Spinal cord (tissue), 10 donors: ENCODE measurements around the gene VWA5B2. TPM values are rescaled to one million over a fixed set of nuclear protein-coding genes. Genes with fewer than 3 reads are reported as not detected.
A peak's percentile ranks its signal among the peaks of the same experiment; 100 is the strongest.

Experiments used
- DNase-seq, 6 donors: peaks; one replicate each; pipeline versions ENCODE4 v3.0.0 to v3.0.0-alpha.2; 2013 to 2015; ENCODE audit warnings: low spot score in 6 of 6, low read depth in 4 of 6
- H3K27ac ChIP-seq: one replicate; pipeline ENCODE4 v1.5.1; 2013; ENCODE audit warnings: low read depth, low read length, control low read depth
- H3K27me3 ChIP-seq: one replicate; pipeline ENCODE4 v1.6.1; 2013; ENCODE audit warnings: low read length; ENCODE audit not compliant: control insufficient read depth, insufficient read depth
- H3K36me3 ChIP-seq: one replicate; pipeline ENCODE4 v1.6.1; 2013; ENCODE audit warnings: low read length; ENCODE audit not compliant: control insufficient read depth, insufficient read depth
- H3K4me1 ChIP-seq: one replicate; pipeline ENCODE4 v1.6.1; 2013; ENCODE audit warnings: low read length; ENCODE audit not compliant: control insufficient read depth, insufficient read depth
- H3K4me3 ChIP-seq: one replicate; pipeline ENCODE4 v1.5.1; 2013; ENCODE audit warnings: low read depth, low read length, control low read depth
- H3K9me3 ChIP-seq: one replicate; pipeline ENCODE4 v1.6.1; 2013; ENCODE audit warnings: low read length; ENCODE audit not compliant: control insufficient read depth, insufficient read depth
- WGBS: methylation state at CpG from one replicate; pipeline ENCODE4 v1.1.5; 2013; ENCODE audit warnings: missing lambda C conversion rate; ENCODE audit not compliant: insufficient coverage; 5-methylcytosine and 5-hydroxymethylcytosine counted together
- polyA plus RNA-seq, 2 donors: library from polyadenylated mRNA; unstranded; fragments of 120-200 nt; gene quantifications; one replicate each; pipeline ENCODE4 v1.2.1, GENCODE V29; 2013; ENCODE audit not compliant: insufficient read length in 2 of 2
- small RNA-seq: library from RNA; depleted of rRNA; stranded (forward); fragments of <200 nt; gene quantifications from one replicate; pipeline ENCODE3, GENCODE V24; 2014; ENCODE audit warnings: low replicate concordance
- total RNA-seq, 2 donors: library from RNA; depleted of rRNA in 1 of 2; stranded (reverse); fragments of 120-200 nt in 1 of 2; fragments of >200 nt in 1 of 2; gene quantifications; one replicate each; pipeline versions ENCODE4 v1.2.3 to v1.2.4, GENCODE V29; 2013 to 2014
- donor health status: healthy.

Gene VWA5B2
- total and polyA plus RNA-seq, 4 donors: 4.6 to 55.5 (median 24.2) TPM

GRCh38 chr3:184291044-184291737 is 61.8 kb downstream of the VWA5B2 start:
- 88% methylated on average over 22 of the region's 22 CpGs for WGBS
- no peaks in the 10 kb centered on the region for H3K4me1 ChIP-seq
- H3K9me3 ChIP-seq: no peaks in the 10 kb centered on the region
- H3K27ac ChIP-seq: no peak overlapping the region
- DNase-seq: no peak
- peaks cover 22% of the 10 kb centered on the region for H3K36me3 ChIP-seq
- H3K4me3 ChIP-seq: no peak overlapping the region
- peaks cover 3% of the 10 kb centered on the region for H3K27me3 ChIP-seq

Small RNA genes within 50 kb of the gene (small RNA-seq; reads per million reads assigned to genes)
- gene MIR1224: 2.2 reads per million, percentile 90 among the genes with 10 or more reads in this experiment

Other genes with a start within 250 kb of the VWA5B2 start
- 10 to 100 TPM; 40.7 to 43.0 TPM for gene ABCC5, start 211.7 kb upstream of the VWA5B2 start, total RNA-seq
- 10 to 100 TPM; 77.3 to 89.2 TPM for gene ABCC5, start 211.7 kb upstream of the VWA5B2 start, polyA plus RNA-seq
- not detected for gene HTR3D, start 197.8 kb upstream of the VWA5B2 start, total RNA-seq
- not detected for gene HTR3D, start 197.8 kb upstream of the VWA5B2 start, polyA plus RNA-seq
- not detected for gene HTR3C, start 176.5 kb upstream of the VWA5B2 start, total RNA-seq
- gene HTR3C, start 176.5 kb upstream of the VWA5B2 start, polyA plus RNA-seq: not detected
- gene HTR3E, start 132.5 kb upstream of the VWA5B2 start, total RNA-seq: not detected
- not detected for gene HTR3E, start 132.5 kb upstream of the VWA5B2 start, polyA plus RNA-seq
- gene EIF2B5, start 94.2 kb upstream of the VWA5B2 start, total RNA-seq: 10 to 100 TPM; 38.3 to 39.0 TPM
- gene EIF2B5, start 94.2 kb upstream of the VWA5B2 start, polyA plus RNA-seq: 10 to 100 TPM; 52.6 to 58.9 TPM
- gene DVL3, start 74.2 kb upstream of the VWA5B2 start, total RNA-seq: 10 to 100 TPM; 20.7 to 43.7 TPM
- 100 to 1,000 TPM; 105 to 114 TPM for gene DVL3, start 74.2 kb upstream of the VWA5B2 start, polyA plus RNA-seq
- 100 to 1,000 TPM; 293 to 307 TPM for gene AP2M1, start 54.7 kb upstream of the VWA5B2 start, total RNA-seq
- gene AP2M1, start 54.7 kb upstream of the VWA5B2 start, polyA plus RNA-seq: 100 to 1,000 TPM; 523 to 556 TPM
- gene ABCF3, start 43.4 kb upstream of the VWA5B2 start, total RNA-seq: 10 to 100 TPM; 47.9 to 49.5 TPM
- 10 to 100 TPM; 78.4 to 94.4 TPM for gene ABCF3, start 43.4 kb upstream of the VWA5B2 start, polyA plus RNA-seq
- 10 to 100 TPM in 1 of 2 donors, 1 to 10 TPM in 1; 9.1 to 13.2 TPM for gene ALG3, start 19.4 kb downstream of the VWA5B2 start, total RNA-seq
- gene ALG3, start 19.4 kb downstream of the VWA5B2 start, polyA plus RNA-seq: 10 to 100 TPM; 25.4 to 29.4 TPM
- 1 to 10 TPM in 1 of 2 donors, under 1 TPM in 1; 0.40 to 1.9 TPM for gene EEF1AKMT4, start 20.1 kb downstream of the VWA5B2 start, total RNA-seq
- 1 to 10 TPM; 1.8 to 1.9 TPM for gene EEF1AKMT4, start 20.1 kb downstream of the VWA5B2 start, polyA plus RNA-seq
- gene CAMK2N2, start 32.0 kb downstream of the VWA5B2 start, total RNA-seq: 1 to 10 TPM; 9.1 to 9.6 TPM
- gene CAMK2N2, start 32.0 kb downstream of the VWA5B2 start, polyA plus RNA-seq: 100 to 1,000 TPM; 203 to 204 TPM
- 10 to 100 TPM in 1 of 2 donors, 1 to 10 TPM in 1; 3.6 to 12.5 TPM for gene ECE2, start 46.4 kb downstream of the VWA5B2 start, total RNA-seq
- gene ECE2, start 46.4 kb downstream of the VWA5B2 start, polyA plus RNA-seq: 10 to 100 TPM; 18.6 to 23.1 TPM
- gene PSMD2, start 69.7 kb downstream of the VWA5B2 start, total RNA-seq: 100 to 1,000 TPM; 177 to 237 TPM
- gene PSMD2, start 69.7 kb downstream of the VWA5B2 start, polyA plus RNA-seq: 100 to 1,000 TPM; 268 to 275 TPM
- 100 to 1,000 TPM; 132 to 139 TPM for gene EIF4G1, start 85.0 kb downstream of the VWA5B2 start, total RNA-seq
- gene EIF4G1, start 85.0 kb downstream of the VWA5B2 start, polyA plus RNA-seq: 100 to 1,000 TPM; 187 TPM
- gene FAM131A, start 108.0 kb downstream of the VWA5B2 start, total RNA-seq: 10 to 100 TPM; 35.4 to 43.8 TPM
- gene FAM131A, start 108.0 kb downstream of the VWA5B2 start, polyA plus RNA-seq: 10 to 100 TPM; 50.1 to 57.3 TPM
- 10 to 100 TPM; 13.1 to 41.3 TPM for gene CLCN2, start 132.0 kb downstream of the VWA5B2 start, total RNA-seq
- gene CLCN2, start 132.0 kb downstream of the VWA5B2 start, polyA plus RNA-seq: 10 to 100 TPM; 13.7 to 28.5 TPM
- gene POLR2H, start 132.1 kb downstream of the VWA5B2 start, total RNA-seq: 10 to 100 TPM; 45.4 to 76.9 TPM
- 10 to 100 TPM; 54.1 to 81.2 TPM for gene POLR2H, start 132.1 kb downstream of the VWA5B2 start, polyA plus RNA-seq
- gene THPO, start 148.6 kb downstream of the VWA5B2 start, total RNA-seq: 1 to 10 TPM in 1 of 2 donors, under 1 TPM in 1; 0.40 to 2.6 TPM
- 1 to 10 TPM; 1.8 to 2.0 TPM for gene THPO, start 148.6 kb downstream of the VWA5B2 start, polyA plus RNA-seq
- 10 to 100 TPM; 11.4 to 18.3 TPM for gene CHRD, start 150.5 kb downstream of the VWA5B2 start, total RNA-seq
- gene CHRD, start 150.5 kb downstream of the VWA5B2 start, polyA plus RNA-seq: 10 to 100 TPM; 17.4 to 23.7 TPM